H9 (cell line): ENCODE results near the gene CD4. TPM values are rescaled to one million over a fixed set of nuclear protein-coding genes. Genes with fewer than 3 reads are reported as not detected.

Experiments
- DNase-seq: peaks from one replicate; pipeline ENCODE4 v3.0.0-alpha.2; 2017
- H2AFZ ChIP-seq: one replicate; pipeline ENCODE4 v1.6.1; 2013; ENCODE audit warnings: mild to moderate bottlenecking, low read length, control low read depth, moderate library complexity
- H2AK5ac ChIP-seq: 2 replicates; pipeline ENCODE4 v1.6.1; 2013; ENCODE audit warnings: low read length, control low read depth, mixed read lengths; ENCODE audit not compliant: insufficient read length
- H2BK120ac ChIP-seq: one replicate; pipeline ENCODE4 v1.6.1; 2013; ENCODE audit warnings: low read depth, mild to moderate bottlenecking, low read length, control low read depth, inconsistent platforms; ENCODE audit not compliant: poor library complexity, severe bottlenecking
- H2BK12ac ChIP-seq: 2 replicates; pipeline ENCODE4 v1.6.1; 2013; ENCODE audit warnings: low read length, control low read depth, mixed read lengths, low read depth; ENCODE audit not compliant: insufficient read length
- H2BK15ac ChIP-seq: 2 replicates; pipeline ENCODE4 v1.6.1; 2013; ENCODE audit warnings: low read depth, low read length, control low read depth
- H2BK20ac ChIP-seq: one replicate; pipeline ENCODE4 v1.6.1; 2013; ENCODE audit warnings: low read depth, mild to moderate bottlenecking, low read length, control low read depth, inconsistent platforms; ENCODE audit not compliant: poor library complexity, severe bottlenecking
- H2BK5ac ChIP-seq: 2 replicates; pipeline ENCODE4 v1.6.1; 2013; ENCODE audit warnings: low read length, control low read depth, mixed read lengths; ENCODE audit not compliant: insufficient read length
- H3K14ac ChIP-seq: 2 replicates; pipeline ENCODE4 v1.6.1; 2013; ENCODE audit warnings: low read length, control low read depth; ENCODE audit not compliant: insufficient read depth
- H3K18ac ChIP-seq: 2 replicates; pipeline ENCODE4 v1.6.1; 2013; ENCODE audit warnings: low read depth, mild to moderate bottlenecking, mixed read lengths, low read length, control low read depth; ENCODE audit not compliant: insufficient read length
- H3K23ac ChIP-seq: 2 replicates; pipeline ENCODE4 v1.6.1; 2013; ENCODE audit warnings: low read length, control low read depth, mixed read lengths, low read depth; ENCODE audit not compliant: insufficient read length
- H3K23me2 ChIP-seq: 2 replicates; pipeline ENCODE4 v1.6.1; 2013; ENCODE audit warnings: low read depth, mild to moderate bottlenecking, mixed read lengths, low read length, control low read depth; ENCODE audit not compliant: insufficient read length, poor library complexity, severe bottlenecking
- H3K27ac ChIP-seq: 2 replicates; pipeline ENCODE4 v1.5.1; 2013; ENCODE audit warnings: low read length, control low read depth, mixed read lengths, low read depth; ENCODE audit not compliant: insufficient read length
- H3K27me3 ChIP-seq: 2 replicates; pipeline ENCODE4 v1.6.1; 2013; ENCODE audit warnings: low read length, control low read depth, inconsistent platforms; ENCODE audit not compliant: insufficient read depth
- H3K4ac ChIP-seq: 2 replicates; pipeline ENCODE4 v1.6.1; 2013; ENCODE audit warnings: low read depth, mild to moderate bottlenecking, control low read depth, inconsistent platforms, low read length, moderate library complexity
- H3K4me1 ChIP-seq: 2 replicates; pipeline ENCODE4 v1.6.1; 2013; ENCODE audit warnings: low read length, control low read depth, inconsistent platforms; ENCODE audit not compliant: insufficient read depth
- H3K4me2 ChIP-seq: 2 replicates; pipeline ENCODE4 v1.6.1; 2013; ENCODE audit warnings: low read length, control low read depth, mixed read lengths; ENCODE audit not compliant: insufficient read length, insufficient read depth
- H3K56ac ChIP-seq: 2 replicates; pipeline ENCODE4 v1.6.1; 2013; ENCODE audit warnings: low read depth, mild to moderate bottlenecking, mixed read lengths, low read length, control low read depth; ENCODE audit not compliant: insufficient read length
- H3K79me1 ChIP-seq: 2 replicates; pipeline ENCODE4 v1.6.1; 2013; ENCODE audit warnings: low read depth, mild to moderate bottlenecking, moderate library complexity, low read length, control low read depth, inconsistent platforms; ENCODE audit not compliant: insufficient read depth, poor library complexity, severe bottlenecking
- H3K79me2 ChIP-seq: 2 replicates; pipeline ENCODE4 v1.6.1; 2013; ENCODE audit warnings: low read length, control low read depth, inconsistent platforms; ENCODE audit not compliant: insufficient read depth
- H3K9ac ChIP-seq: 2 replicates; pipeline ENCODE4 v1.6.1; 2013; ENCODE audit warnings: low read length, control low read depth, mixed read lengths; ENCODE audit not compliant: insufficient read length; ENCODE audit errors: extremely low read depth
- H3K9me3 ChIP-seq: one replicate; pipeline ENCODE4 v1.6.1; 2013; ENCODE audit warnings: low read depth, low read length, inconsistent platforms; ENCODE audit not compliant: control insufficient read depth
- H3T11ph ChIP-seq: one replicate; pipeline ENCODE4 v1.6.1; 2013; ENCODE audit warnings: mild to moderate bottlenecking, low read length, control low read depth, inconsistent platforms
- H4K20me1 ChIP-seq: one replicate; pipeline ENCODE4 v1.6.1; 2013; ENCODE audit not compliant: control insufficient read depth, insufficient read length, insufficient read depth
- H4K5ac ChIP-seq: 2 replicates; pipeline ENCODE4 v1.6.1; 2013; ENCODE audit warnings: low read depth, mild to moderate bottlenecking, mixed read lengths, low read length, control low read depth; ENCODE audit not compliant: insufficient read length
- H4K8ac ChIP-seq: replicated peaks from 2 replicates; pipeline ENCODE4 v1.6.1; 2013; ENCODE audit warnings: low read length, control low read depth, mixed read lengths, low read depth; ENCODE audit not compliant: insufficient read length
- H4K91ac ChIP-seq: 2 replicates; pipeline ENCODE4 v1.6.1; 2013; ENCODE audit warnings: low read depth, mild to moderate bottlenecking, moderate library complexity, mixed read lengths, low read length, control low read depth; ENCODE audit not compliant: insufficient read length
- H3K27ac Mint-ChIP-seq, 3 experiments: 2 replicates in 2 of 3; 3 replicates in 1 of 3; pipeline ENCODE4 v1.8.0; 2020 to 2021; ENCODE audit warnings: mixed read lengths in 3 of 3, mild to moderate bottlenecking in 1 of 3, moderate library complexity in 1 of 3
- H3K27me3 Mint-ChIP-seq: 2 replicates; pipeline ENCODE4 v1.8.0; 2021; ENCODE audit warnings: low read depth, mild to moderate bottlenecking, moderate library complexity, mixed read lengths
- H3K36me3 Mint-ChIP-seq, 3 experiments: 2 replicates in 2 of 3; 3 replicates in 1 of 3; pipeline ENCODE4 v1.8.0; 2020 to 2021; ENCODE audit warnings: low read depth in 3 of 3, mixed read lengths in 3 of 3; ENCODE audit not compliant: insufficient read depth in 1 of 3
- H3K4me1 Mint-ChIP-seq, 2 experiments: 2 replicates each; pipeline ENCODE4 v1.8.0; 2020; ENCODE audit warnings: mixed read lengths in 2 of 2
- H3K4me3 Mint-ChIP-seq, 2 experiments: 2 replicates in 1 of 2; 3 replicates in 1 of 2; pipeline ENCODE4 v1.8.0; 2020 to 2021; ENCODE audit warnings: mild to moderate bottlenecking in 2 of 2, mixed read lengths in 2 of 2, moderate library complexity in 1 of 2
- H3K9me3 Mint-ChIP-seq, 2 experiments: 2 replicates in 1 of 2; 3 replicates in 1 of 2; pipeline ENCODE4 v1.8.0; 2020; ENCODE audit warnings: mild to moderate bottlenecking in 2 of 2, mixed read lengths in 2 of 2, moderate library complexity in 1 of 2
- CTCF ChIP-seq: fragments of 200-600 bp; sonication (generic); conservative IDR thresholded peaks from 3 replicates; pipeline ENCODE4 v1.8.0; 2021; ENCODE audit warnings: antibody characterized with exemption, mild to moderate bottlenecking
- WGBS: extraction: QIAGEN DNeasy Blood & Tissue Kit; methylation state at CpG from one replicate; pipeline ENCODE4 v1.1.7; 2013; ENCODE audit warnings: missing lambda C conversion rate, low lambda C conversion rate, mixed read lengths; ENCODE audit not compliant: insufficient read length; ENCODE audit errors: extremely low coverage; 5-methylcytosine and 5-hydroxymethylcytosine counted together
- total RNA-seq: library from RNA; stranded (reverse); gene quantifications from 2 replicates; pipeline ENCODE4 v1.2.1, GENCODE V29; 2021

The CD4 gene
- total RNA-seq, 1 experiment from 2014 or later, result 1.1 TPM

DNA sequence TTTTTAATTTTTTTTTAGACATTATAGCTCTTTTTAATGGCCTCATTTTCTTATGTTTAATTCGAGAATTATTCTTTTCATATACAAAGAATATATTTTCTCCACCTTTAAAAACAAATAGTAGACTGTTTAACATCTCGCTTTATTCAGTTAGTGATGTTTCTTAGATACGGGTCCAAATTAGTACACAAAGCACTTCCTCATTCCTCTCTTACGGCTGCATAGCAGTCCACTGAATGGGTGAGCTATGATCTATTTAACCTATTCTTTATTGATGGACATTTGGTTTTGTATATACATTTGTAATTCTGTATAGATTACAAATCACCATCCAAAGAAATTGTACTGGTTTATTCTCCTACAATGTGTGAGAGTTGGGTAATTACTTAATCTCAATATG lies 24.0 kb downstream of the CD4 start:
- no peak overlapping the region for H3T11ph ChIP-seq

More for the DNA sequence above, 24.0 kb downstream of the CD4 start:
- Histone ChIP-seq H2AK5ac (no peak overlapping the region), H3K79me2 (no peaks in the 10 kb centered on the region), H3K79me1 (no peaks in the 10 kb centered on the region), H3K9ac (no peak overlapping the region), H2BK15ac (no peak overlapping the region), H3K9me3 (no peaks in the 10 kb centered on the region), H2BK12ac (no peak overlapping the region), H3K27me3 (no peaks in the 10 kb centered on the region), H3K56ac (no peak overlapping the region), H3K4ac (no peak overlapping the region), H2AFZ (no peak overlapping the region), H4K8ac (no peak overlapping the region), H3K27ac (no peak overlapping the region), H3K23me2 (no peaks in the 10 kb centered on the region), H3K23ac (no peak overlapping the region), H2BK5ac (no peak overlapping the region), H3K4me1 (peaks cover 7% of the 10 kb centered on the region; the same call in 1 of the 2 replicates), H3K4me2 (no peak overlapping the region), H3K18ac (no peak overlapping the region), H4K20me1 (no peaks in the 10 kb centered on the region), H4K91ac (no peak overlapping the region), H3K14ac (no peak overlapping the region), H2BK120ac (no peak overlapping the region), H2BK20ac (no peak overlapping the region), H4K5ac (no peak overlapping the region)
- Mint-ChIP-seq H3K9me3 (peaks cover 0 to 2% of the 10 kb centered on the region in 2 experiments; a peak in 1 of 5 replicates), H3K4me1 (peaks cover 27 to 32% of the 10 kb centered on the region in 2 experiments), H3K4me3 (no peak overlapping the region), H3K36me3 (peaks cover 0 to 3% (median 0%) of the 10 kb centered on the region in 3 experiments; a peak in 1 of 7 replicates), H3K27me3 (peaks cover 55% of the 10 kb centered on the region), H3K27ac (no peak overlapping the region)
- DNase-seq, result no peak
- TF ChIP-seq CTCF, result no peak
- WGBS, result no CpG with 5 or more reads among the region's 4 CpGs
